Amygdala (tissue), 56 donors: ENCODE results near the gene KIF3A.
"Not testable (repeated sequence)": the region's sequence is repeated elsewhere in the genome, so short reads cannot be mapped to it uniquely, and the experiment has no call there.

Experiments used
- DNase-seq, 56 donors: peaks; one replicate each; lab custom pipeline; 2025; lab: John Stamatoyannopoulos, UW

KIF3A gene

GRCh38 chr5:132734687-132735086 lies 2.7 kb downstream of the KIF3A start:
- no peak for DNase-seq

GRCh38 chr5:132733499-132734148 lies 3.7 kb downstream of the KIF3A start:
- no peak for DNase-seq

GRCh38 chr5:132729896-132730295 lies 7.5 kb downstream of the KIF3A start:
- no peak for DNase-seq

GRCh38 chr5:132725745-132726144 lies 11.6 kb downstream of the KIF3A start:
- DNase-seq = no peak

- DNase-seq = no peak
Measured at GRCh38 chr5:132718544-132719312, 18.6 kb downstream of the KIF3A start.

- no peak for DNase-seq
Measured at GRCh38 chr5:132714456-132715307, 22.7 kb downstream of the KIF3A start.

GRCh38 chr5:132708645-132709044 lies 28.7 kb downstream of the KIF3A start:
- no peak for DNase-seq

GRCh38 chr5:132704875-132705274 lies 32.5 kb downstream of the KIF3A start:
- DNase-seq = no peak

- no peak for DNase-seq
Measured at GRCh38 chr5:132695956-132696355, 41.4 kb downstream of the KIF3A start.

- no peak for DNase-seq
Measured at GRCh38 chr5:132692632-132692967, 44.7 kb downstream of the KIF3A start.

- DNase-seq = not testable (repeated sequence)
Measured at GRCh38 chr5:132691755-132692631, 45.4 kb downstream of the KIF3A start.

GRCh38 chr5:132690156-132690555 lies 47.2 kb downstream of the KIF3A start:
- no peak for DNase-seq

- no peak for DNase-seq
Measured at GRCh38 chr5:132689513-132689912, 47.8 kb downstream of the KIF3A start.

- DNase-seq = no peak
Measured at GRCh38 chr5:132688536-132689339, 48.6 kb downstream of the KIF3A start.

- DNase-seq = no peak
Measured at GRCh38 chr5:132687995-132688394, 49.4 kb downstream of the KIF3A start.

- no peak for DNase-seq
Measured at GRCh38 chr5:132686193-132686592, 51.2 kb downstream of the KIF3A start.

- DNase-seq = no peak
Measured at GRCh38 chr5:132684922-132685720, 52.2 kb downstream of the KIF3A start.

GRCh38 chr5:132684491-132684890 lies 52.9 kb downstream of the KIF3A start:
- DNase-seq = no peak

GRCh38 chr5:132681983-132682382 lies 55.4 kb downstream of the KIF3A start:
- DNase-seq = no peak
